NCI-H1436 (cell line): ENCODE measurements around the gene KCNAB1.
"Not testable (repeated sequence)": the region's sequence is repeated elsewhere in the genome, so short reads cannot be mapped to it uniquely, and the experiment has no call there.

Source experiments
- DNase-seq: peaks from one replicate; lab custom pipeline; 2025; lab: John Stamatoyannopoulos, UW

The KCNAB1 gene

DNA sequence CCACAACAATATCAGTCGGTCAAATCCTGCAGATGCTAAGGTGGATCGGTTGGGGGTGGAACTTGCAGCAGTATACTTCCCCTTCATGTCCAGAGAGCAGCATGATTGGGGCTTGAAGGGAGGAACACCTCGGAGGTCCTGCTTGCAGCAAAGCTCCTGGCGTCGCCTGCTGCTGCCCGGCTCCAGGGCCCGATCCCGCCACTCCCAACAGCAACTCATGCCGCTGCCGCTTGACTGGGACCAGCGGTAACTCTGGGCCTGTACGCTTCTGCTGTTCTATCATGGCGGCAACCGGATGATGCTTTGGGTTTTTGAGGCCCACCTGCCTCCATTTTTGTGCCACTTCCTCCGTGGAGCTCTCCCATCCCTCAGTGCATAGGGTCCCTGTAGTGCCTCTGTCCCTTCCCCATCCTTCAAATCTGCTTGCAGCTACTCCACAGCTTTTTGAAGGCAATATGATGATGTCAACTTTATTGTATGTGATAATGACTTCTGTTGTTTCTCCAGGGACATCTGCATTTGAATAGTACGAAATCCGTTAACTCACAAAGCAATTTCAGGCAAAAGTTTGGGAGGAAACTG is 56.3 kb downstream of the KCNAB1 start:
- DNase-seq: no peak

- no peak for DNase-seq
Observed at GRCh38 chr3:156180077-156180476, 59.7 kb downstream of the KCNAB1 start.

DNA sequence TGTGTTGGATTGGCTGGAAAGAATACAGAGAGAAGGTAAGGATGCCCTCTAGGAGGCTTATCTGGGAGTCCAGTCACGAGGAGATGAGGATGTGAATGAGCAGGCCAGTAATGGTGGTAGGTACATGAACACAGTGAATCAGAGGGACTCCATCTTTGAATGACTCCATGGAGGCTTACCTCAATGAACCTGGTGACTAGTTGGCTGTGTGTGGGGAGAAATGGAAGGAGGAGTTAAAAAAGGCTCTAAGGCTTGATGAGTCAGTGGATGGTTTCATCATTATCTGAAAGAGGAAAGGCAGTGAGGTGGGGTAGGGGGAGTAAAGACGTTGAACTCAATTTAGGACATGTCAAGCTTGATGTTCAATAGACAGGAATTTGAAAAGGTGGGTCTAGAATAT is 61.1 kb downstream of the KCNAB1 start:
- DNase-seq: no peak

DNA sequence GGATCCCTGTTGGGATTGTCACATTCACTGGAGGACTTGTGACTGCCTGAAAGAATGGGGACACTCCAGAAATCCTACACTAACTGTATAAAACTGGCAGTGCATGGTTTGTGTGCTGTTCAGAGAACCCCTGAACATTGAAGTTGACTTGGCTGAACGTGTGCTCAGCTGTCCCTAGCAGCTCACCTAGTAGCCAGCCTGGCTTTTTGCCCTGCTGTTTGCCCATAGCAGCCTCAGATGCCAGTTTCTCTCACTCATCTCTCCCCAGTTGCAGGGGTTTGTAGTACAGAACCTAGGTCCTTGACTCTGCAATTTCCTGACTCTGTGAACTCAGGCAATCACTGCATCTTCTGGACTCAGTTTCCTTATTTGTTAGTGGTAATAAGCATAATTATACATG is 63.0 kb downstream of the KCNAB1 start:
- no peak for DNase-seq

GRCh38 chr3:156184156-156184555 is 63.8 kb downstream of the KCNAB1 start:
- DNase-seq: no peak

GRCh38 chr3:156187146-156187769 is 66.9 kb downstream of the KCNAB1 start:
- no peak for DNase-seq

DNA sequence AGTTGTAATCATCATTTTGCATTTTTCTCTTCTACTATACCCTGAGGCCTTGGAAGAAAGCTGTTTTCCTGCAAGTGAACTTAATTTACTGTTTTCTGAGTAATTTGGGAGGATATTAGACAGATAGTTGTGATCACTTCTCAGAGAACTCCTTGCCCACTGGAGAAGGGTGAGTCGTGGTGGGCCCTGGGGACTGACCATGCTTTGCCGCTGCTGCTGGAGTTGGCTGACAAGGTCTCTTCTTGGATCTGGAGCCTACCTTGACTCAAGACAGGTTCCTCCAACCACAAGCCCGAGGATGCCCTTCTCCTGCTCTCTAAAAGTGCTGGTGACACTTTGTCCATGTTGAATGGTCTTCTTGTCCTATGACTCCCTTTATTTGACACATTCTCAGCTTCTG is 68.4 kb downstream of the KCNAB1 start:
- DNase-seq: no peak

DNA sequence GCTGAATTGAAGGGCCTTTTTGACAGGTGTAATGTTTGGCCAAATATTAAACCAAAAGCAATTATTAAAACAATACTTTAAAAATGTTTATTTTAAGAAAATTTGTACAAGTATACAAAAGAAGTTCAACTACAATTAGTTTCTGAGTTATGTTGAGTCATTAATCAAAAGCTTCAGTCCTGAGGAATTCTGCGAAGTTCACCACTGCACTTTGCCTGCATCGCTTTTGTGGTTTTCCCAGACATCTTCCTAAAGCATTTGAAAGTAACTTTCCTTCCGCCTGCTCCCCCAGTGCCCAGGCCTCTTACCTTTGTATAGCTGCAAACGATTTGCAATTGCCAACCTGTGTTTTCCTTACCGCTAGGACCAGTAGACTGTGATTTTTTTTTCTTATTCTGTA is 69.5 kb downstream of the KCNAB1 start:
- DNase-seq: no peak

GRCh38 chr3:156194945-156195344 is 74.6 kb downstream of the KCNAB1 start:
- not testable (repeated sequence) for DNase-seq

DNA sequence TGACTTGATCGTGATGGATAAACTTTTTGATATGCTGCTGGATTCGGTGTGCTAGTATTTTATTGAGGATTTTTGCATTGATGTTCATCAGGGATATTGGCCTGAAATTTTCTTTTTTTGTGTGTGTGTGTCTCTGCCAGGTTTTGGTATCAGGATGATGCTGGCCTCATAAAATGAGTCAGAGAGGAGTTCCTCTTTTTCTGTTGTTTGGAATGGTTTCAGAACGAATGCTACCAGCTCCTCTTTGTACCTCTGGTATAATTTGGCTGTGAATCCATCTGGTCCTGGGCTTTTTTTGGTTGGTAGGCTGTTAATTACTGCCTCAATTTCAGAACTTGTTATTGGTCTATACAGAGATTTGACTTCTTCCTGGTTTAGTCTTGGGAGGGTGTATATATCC is 76.8 kb downstream of the KCNAB1 start:
- not testable (repeated sequence) for DNase-seq

DNA sequence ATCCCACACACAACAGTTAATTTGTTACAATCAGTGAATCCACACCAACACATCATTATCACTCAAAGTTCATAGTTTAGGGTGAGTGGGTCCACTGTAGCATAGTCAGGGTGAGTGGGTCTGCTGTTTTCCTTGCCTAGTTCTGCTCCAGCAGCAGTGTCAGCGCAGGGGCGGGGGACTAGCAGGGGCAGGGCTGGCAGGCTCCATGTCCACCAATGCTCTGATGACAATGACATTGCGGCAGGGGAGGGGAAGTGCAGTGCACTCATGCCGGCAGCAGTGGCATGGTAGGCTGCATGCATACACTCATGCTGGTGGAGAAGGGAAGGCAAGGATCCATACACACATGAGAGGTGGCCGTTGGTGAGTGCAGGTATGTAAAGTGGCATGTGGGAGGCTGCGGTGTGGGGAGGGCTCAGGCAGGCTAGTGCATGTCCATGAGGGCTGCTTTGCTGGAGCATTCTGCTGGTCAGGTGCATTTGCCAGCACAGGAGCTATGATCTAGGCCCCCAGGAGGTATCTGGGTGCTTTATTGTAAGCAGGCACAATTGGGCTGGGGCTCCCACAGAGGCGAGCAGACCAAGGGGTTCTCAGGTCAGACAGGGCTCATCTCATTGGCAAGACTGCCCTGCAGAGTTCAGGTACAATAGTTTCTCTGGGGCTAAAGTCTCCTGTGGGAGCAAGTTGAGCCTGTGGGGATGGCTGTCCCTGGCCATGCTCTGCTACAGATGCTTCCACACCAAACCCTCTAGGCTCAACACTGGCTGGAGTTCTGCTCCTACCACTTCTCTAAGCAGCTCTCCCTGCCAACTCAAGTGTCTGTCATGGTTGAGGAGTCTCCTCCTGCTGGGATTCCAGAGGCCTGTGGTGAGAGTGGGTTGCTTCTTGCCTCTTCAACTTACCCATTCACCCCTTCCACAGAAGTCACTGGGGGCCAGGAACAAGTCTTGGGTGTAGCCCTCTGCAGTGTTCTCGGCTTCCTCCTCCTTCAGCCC is 81.3 kb downstream of the KCNAB1 start:
- no peak for DNase-seq

GRCh38 chr3:156206157-156206556 is 85.8 kb downstream of the KCNAB1 start:
- DNase-seq: no peak

- DNase-seq: no peak
Observed at GRCh38 chr3:156207802-156208685, 87.7 kb downstream of the KCNAB1 start.

GRCh38 chr3:156209631-156210335 is 89.4 kb downstream of the KCNAB1 start:
- DNase-seq: no peak

GRCh38 chr3:156211583-156211982 is 91.2 kb downstream of the KCNAB1 start:
- DNase-seq: no peak

GRCh38 chr3:156214676-156215075 is 94.3 kb downstream of the KCNAB1 start:
- DNase-seq: no peak

DNA sequence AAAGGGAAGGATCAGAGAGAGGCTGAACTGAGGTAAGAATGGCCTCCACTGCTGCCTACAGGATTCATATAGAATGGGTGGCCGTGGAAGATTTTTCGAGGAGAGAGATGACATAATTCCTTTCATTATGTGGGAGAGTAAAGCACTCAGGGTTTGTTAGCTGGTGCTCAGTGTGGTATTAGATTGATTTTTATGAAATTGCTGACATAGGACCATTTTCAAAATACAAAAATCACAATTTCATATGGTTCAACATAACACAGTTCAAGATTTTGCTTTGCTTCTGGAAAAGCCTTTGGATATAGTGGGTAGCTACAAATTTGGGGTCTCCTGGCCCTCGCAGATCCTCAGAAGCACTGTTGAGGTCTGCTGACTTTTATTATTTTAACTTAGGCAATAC is 95.4 kb downstream of the KCNAB1 start:
- DNase-seq: no peak

DNA sequence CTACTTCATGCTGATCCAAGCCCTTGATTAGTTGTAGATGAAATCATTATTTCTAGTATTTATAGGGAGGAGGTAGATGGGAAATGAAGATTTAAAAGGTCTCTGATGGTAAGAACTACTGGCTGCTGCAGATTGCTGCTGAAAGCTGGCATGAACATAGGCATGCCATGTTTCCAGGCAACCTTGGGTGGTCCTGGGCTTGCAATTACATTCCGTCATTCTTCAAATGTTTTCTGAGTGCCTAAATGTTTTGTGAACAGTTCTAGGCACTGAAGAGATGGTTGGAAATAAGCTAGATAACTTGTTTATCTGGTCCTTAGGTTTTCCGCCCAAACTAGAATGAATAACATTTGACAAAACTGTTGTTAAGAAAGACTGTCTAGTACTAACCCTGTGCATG is 95.8 kb downstream of the KCNAB1 start:
- no peak for DNase-seq

DNA sequence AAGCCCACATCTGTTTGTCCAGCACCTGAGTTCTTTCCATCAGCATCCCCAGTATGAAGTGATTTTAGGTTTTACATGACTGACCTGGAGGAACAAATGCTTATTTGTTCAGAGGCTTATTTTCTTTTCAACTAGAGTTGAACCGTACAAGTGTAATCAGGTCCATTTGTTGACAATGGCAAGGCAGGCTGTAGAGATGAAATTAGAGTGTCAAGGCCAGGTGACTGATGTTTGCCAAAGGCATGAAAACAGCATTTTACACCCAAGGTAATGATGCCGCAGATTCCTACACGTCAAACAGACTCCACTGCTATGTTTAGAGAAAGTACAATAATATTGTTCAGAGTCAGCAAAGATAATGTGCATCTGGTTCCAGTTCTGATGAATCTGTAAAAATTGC is 96.5 kb downstream of the KCNAB1 start:
- no peak for DNase-seq

GRCh38 chr3:156217674-156218352 is 97.4 kb downstream of the KCNAB1 start:
- no peak for DNase-seq

DNA sequence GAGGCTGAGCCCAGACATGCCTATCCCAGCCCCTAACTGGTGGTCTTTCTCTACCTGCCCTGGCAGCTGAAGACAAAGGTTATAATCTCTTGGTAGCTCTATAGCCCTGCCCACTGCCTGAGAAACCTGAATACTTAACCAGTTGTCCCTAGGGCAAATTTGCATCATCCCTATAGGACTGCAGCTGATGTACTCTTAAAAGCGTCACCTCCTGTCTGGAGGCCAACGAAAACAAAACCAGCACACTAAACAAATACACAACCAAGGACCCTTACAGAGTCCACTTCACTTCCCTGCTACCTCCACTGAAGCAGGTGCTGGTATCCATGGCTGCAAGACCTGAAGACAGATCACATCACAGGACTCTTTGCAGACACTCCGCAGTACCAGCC is 98.0 kb downstream of the KCNAB1 start:
- no peak for DNase-seq
